Measurements from ENCODE around the gene IL22. TPM values are rescaled to one million over a fixed set of nuclear protein-coding genes. Genes with fewer than 3 reads are reported as not detected.

Gene IL22
- total RNA-seq, 1 donor from 2014 or later = not detected

GRCh38 chr12:68259318-68259940 lies 6.0 kb upstream of the IL22 start:
- TF ChIP-seq POLR2AphosphoS5 (IDR thresholded peaks at IDR 0.05; ENCODE audit: insufficient read depth in 1 of 2, low read depth in 1 of 2) = peak in 1 of 2 donors; percentile 49
- TF ChIP-seq CTCF (IDR thresholded peaks at IDR 0.05) = no peak
- TF ChIP-seq POLR2A (IDR thresholded peaks at IDR 0.05) = no peak
- no peak overlapping the region for H3K27ac ChIP-seq
- no peaks in the 10 kb centered on the region for H3K9me3 ChIP-seq
- intact Hi-C loops (cut with DNase I) = no loop called here
- no peaks in the 10 kb centered on the region for H3K4me1 ChIP-seq
- no peaks in the 10 kb centered on the region for H3K36me3 ChIP-seq
- no peaks in the 10 kb centered on the region for H3K27me3 ChIP-seq
- H3K4me3 ChIP-seq = no peak overlapping the region
- no peak for DNase-seq (ENCODE audit: extremely low spot score in 2 of 2)

- Histone ChIP-seq H3K36me3 (no peaks in the 10 kb centered on the region), H3K9me3 (no peaks in the 10 kb centered on the region), H3K4me3 (no peak overlapping the region), H3K27me3 (no peaks in the 10 kb centered on the region), H3K4me1 (no peaks in the 10 kb centered on the region), H3K27ac (no peak overlapping the region)
- TF ChIP-seq CTCF (IDR thresholded peaks at IDR 0.05) (no peak), POLR2A (IDR thresholded peaks at IDR 0.05) (no peak), POLR2AphosphoS5 (IDR thresholded peaks at IDR 0.05; ENCODE audit: insufficient read depth in 1 of 2, low read depth in 1 of 2) (no peak)
- intact Hi-C loops (cut with DNase I) = no loop called here
- DNase-seq (ENCODE audit: extremely low spot score in 2 of 2) = no peak
Observed at GRCh38 chr12:68252077-68252476, 1.3 kb downstream of the IL22 start.

- intact Hi-C loops (cut with DNase I) = no loop called here
- Histone ChIP-seq H3K4me1 (peaks cover 9% of the 10 kb centered on the region), H3K27ac (no peak overlapping the region), H3K36me3 (no peaks in the 10 kb centered on the region), H3K4me3 (no peak overlapping the region), H3K27me3 (no peaks in the 10 kb centered on the region), H3K9me3 (no peaks in the 10 kb centered on the region)
- TF ChIP-seq POLR2AphosphoS5 (IDR thresholded peaks at IDR 0.05; ENCODE audit: insufficient read depth in 1 of 2, low read depth in 1 of 2) = no peak
- no peak for TF ChIP-seq POLR2A (IDR thresholded peaks at IDR 0.05)
- TF ChIP-seq CTCF (IDR thresholded peaks at IDR 0.05) = no peak
- DNase-seq (ENCODE audit: extremely low spot score in 2 of 2) = no peak
Observed at GRCh38 chr12:68250454-68250853, 3.0 kb downstream of the IL22 start.

GRCh38 chr12:68247785-68248184 lies 5.6 kb downstream of the IL22 start:
- TF ChIP-seq POLR2AphosphoS5 (IDR thresholded peaks at IDR 0.05; ENCODE audit: insufficient read depth in 1 of 2, low read depth in 1 of 2) = no peak
- no peak for TF ChIP-seq CTCF (IDR thresholded peaks at IDR 0.05)
- TF ChIP-seq POLR2A (IDR thresholded peaks at IDR 0.05) = no peak
- Histone ChIP-seq H3K4me3 (no peak overlapping the region), H3K4me1 (peaks cover 19% of the 10 kb centered on the region), H3K27me3 (no peaks in the 10 kb centered on the region), H3K9me3 (no peaks in the 10 kb centered on the region), H3K27ac (no peak overlapping the region), H3K36me3 (no peaks in the 10 kb centered on the region)
- intact Hi-C loops (cut with DNase I) = no loop called here
- no peak for DNase-seq (ENCODE audit: extremely low spot score in 2 of 2)

- Histone ChIP-seq H3K4me1 (peaks cover 19% of the 10 kb centered on the region), H3K4me3 (no peak overlapping the region), H3K27ac (peak overlapping the region; percentile 57), H3K36me3 (no peaks in the 10 kb centered on the region), H3K9me3 (no peaks in the 10 kb centered on the region), H3K27me3 (no peaks in the 10 kb centered on the region)
- TF ChIP-seq POLR2A (IDR thresholded peaks at IDR 0.05) (no peak), POLR2AphosphoS5 (IDR thresholded peaks at IDR 0.05; ENCODE audit: insufficient read depth in 1 of 2, low read depth in 1 of 2) (no peak), CTCF (IDR thresholded peaks at IDR 0.05) (no peak)
- intact Hi-C loops (cut with DNase I) = no loop called here
- DNase-seq (ENCODE audit: extremely low spot score in 2 of 2) = no peak
Observed at GRCh38 chr12:68246350-68246749, 7.1 kb downstream of the IL22 start.

Data from vagina (tissue), 2 donors.